Stimulated activated CD8-positive, alpha-beta memory T cell treated with anti-CD3 and anti-CD28 coated beads, Interleukin-12 subunit alpha, Interleukin-12 subunit beta, amount 100 ng/mL, for 1 hour (primary cell): ENCODE data around the gene RASL10B.

Source experiments
- DNase-seq: peaks from one replicate; pipeline ENCODE4 v3.0.0-alpha.2; 2020; ENCODE audit warnings: low read depth

The RASL10B gene

GRCh38 chr17:35717475-35717874, 14.0 kb upstream of the RASL10B start:
- no peak for DNase-seq

DNA sequence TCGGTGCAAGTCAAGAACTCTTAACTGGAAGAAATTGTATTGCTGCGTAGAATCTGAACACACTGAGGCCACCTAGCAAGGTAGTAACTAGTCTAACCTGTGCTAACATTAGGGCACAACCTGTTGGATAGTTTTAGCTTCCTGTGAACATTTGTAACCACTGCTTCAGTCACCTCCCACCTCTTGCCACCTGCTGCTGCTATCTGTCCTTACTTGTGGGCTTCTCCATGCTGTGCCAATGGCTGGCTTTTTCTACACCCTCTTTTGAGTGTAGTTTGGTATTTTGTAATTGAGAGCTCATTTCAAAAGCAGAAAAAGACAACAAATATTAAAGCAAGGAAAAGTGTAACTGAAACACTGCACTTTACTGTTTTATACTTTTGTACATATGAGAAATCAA, 7.7 kb upstream of the RASL10B start:
- no peak for DNase-seq

DNA sequence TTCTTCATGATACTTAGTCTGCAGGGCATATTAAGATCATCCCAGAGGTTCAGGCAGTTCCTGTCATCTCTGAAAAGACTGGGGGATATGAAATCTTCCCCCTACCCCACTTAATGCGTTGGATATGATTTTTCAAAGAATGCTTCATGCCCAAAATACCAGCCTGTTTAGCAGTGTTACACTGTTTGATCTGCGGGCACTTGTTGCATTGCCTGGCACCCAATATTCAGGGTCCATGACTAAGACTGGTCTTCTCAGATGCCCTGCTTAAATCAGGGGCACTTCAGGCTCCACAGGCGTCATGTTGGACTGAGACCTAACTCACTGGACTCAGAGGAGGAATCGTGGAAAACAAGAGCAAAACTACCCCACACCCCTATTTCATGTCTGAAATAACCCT, 6.4 kb upstream of the RASL10B start:
- no peak for DNase-seq

DNA sequence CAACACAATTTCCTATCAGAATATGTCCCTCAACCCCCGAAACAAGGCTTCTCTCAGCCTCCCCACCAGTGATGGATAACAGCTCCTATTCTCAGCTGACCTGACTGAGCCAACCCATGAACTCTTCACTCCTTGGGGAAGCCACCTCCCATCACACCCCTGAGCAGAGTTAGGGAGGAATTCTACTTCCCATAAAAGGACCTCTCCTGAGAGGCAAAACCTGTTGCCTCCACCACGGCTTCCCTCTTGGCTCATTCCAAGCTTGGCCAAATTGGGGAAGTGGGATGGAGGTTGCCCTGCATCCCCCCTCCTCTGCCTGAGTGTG, 5.7 kb upstream of the RASL10B start:
- DNase-seq, result no peak

GRCh38 chr17:35726127-35726952, 5.1 kb upstream of the RASL10B start:
- DNase-seq, result no peak

DNA sequence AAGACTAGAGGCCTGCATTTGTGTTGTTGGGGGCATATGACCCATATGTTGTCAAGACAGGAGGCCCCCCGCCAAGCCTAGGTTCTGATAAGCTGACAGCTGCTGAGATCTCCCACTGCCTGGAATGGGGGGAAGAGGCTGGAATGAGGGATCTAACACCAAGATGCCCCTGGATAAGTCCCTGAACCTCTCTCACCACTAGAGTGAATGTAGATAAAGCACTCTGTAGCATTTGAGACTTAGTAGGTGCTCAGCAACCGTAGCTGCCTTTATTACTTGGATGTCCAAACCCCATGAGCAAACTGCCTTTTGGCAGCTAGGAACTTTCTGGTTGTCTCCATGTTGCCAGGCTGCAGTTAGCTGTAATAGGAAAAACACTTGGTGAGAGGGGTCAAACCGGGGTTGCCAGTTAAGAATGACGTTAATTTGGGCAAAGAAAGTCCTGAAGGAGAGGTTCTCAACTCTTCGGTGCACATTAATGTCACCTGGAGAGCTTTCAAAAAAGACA, 4.4 kb upstream of the RASL10B start:
- no peak for DNase-seq

DNA sequence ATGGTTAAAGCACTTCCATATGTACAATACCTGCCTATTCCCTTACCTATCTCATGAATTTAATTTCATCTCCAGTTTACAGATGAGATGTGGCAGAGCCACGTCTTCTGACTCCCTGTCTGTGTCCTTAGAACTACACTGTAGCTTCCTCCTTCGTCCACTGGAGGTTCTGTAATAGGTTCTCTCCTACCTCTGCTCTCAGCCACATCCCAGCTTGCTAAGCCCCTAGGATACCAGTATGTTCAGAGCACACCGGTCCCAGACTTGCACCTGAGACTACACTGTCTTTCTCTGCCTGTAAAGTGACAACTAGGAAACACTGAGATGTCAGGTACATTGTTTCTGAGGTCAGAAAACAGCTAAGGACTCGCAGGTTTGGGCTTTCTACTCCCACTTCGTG, 3.8 kb upstream of the RASL10B start:
- DNase-seq, result no peak

DNA sequence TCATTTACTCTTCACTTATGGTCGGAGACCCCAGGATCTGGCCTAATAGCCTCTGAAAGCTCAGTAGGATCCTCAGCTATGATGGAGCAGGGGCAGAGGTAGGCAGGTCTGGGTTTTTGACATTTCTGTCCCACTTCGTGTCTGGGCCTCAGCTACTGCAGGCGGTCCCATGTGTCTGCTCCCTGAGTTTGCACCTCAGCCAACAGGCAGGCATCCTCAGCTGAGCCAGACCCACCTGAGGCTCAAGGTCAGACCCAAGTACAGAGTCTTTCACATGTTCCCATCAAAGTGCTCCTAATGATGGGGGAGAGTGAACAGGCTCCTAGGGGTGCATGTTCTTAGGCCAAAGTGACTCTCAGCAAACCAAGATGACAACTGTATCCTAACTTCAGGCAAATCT, 2.9 kb upstream of the RASL10B start:
- no peak for DNase-seq

GRCh38 chr17:35729405-35729833, 2.0 kb upstream of the RASL10B start:
- DNase-seq, result no peak

DNA sequence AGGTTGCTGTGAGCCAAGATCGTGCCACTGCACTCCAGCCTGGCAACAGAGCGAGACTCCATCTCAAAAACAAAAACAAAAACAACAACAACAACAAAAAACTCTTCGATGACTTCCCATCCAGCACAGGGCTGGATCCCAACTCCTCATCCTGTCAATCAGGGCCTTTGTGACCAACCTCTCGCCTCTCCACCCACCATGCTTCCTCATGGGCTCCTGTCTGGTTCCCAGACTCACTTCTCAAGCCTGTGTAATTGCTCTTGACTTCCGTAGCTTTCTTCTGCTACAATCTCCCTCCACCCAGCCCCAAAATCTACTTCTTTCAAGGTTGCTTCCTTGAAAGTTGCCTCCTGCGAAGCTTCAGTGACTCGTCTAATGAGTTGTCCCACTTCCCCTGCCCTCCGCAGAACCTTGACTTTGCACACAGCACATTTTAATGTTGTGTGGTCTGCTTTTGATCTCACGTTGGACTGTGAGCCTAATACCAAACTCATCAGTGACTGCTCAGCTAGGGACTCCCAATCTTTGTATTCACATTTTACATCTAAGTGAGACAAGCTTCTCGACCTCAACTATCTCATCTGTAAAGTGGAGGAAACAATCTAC, 936 bp upstream of the RASL10B start:
- DNase-seq, result no peak

GRCh38 chr17:35731917-35732805, 722 bp downstream of the RASL10B start:
- no peak for DNase-seq

DNA sequence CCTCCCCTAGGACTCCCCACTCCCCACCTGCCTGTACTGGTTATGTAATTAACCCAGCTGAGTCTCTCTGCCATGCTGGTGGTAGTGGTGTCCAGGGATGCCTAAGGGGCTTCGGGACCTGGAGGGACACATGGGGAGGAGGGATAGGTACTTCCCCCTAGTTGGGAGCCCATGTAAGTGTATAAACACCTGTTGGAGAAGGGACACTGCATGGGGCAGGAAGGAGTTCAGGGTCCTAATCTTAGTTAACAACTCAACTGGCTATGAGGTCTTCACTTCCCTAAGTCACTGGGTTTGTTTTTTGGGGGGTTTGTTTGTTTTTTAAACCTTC, 1.3 kb downstream of the RASL10B start:
- no peak for DNase-seq

DNA sequence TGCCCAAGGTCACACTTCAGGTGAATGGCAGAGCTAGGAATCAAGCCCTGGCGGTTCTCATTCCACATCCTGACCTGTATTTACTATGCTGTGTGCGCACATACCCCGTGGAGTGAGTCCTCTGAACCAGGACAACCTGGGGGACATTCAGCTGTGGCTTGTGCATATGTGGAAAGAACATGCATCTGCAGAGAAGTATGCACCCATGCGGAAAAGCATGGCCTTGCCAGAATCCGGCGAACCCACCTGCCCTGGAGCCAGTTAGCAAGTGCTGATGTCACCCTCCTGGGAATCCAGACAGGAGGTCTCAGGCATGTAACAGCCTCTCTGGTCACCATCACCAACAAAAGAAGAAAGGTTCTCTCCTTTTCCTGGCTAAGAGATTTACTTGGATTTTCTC, 1.9 kb downstream of the RASL10B start:
- no peak for DNase-seq

GRCh38 chr17:35734396-35734795, 3.0 kb downstream of the RASL10B start:
- DNase-seq, result no peak

GRCh38 chr17:35735036-35735805, 3.8 kb downstream of the RASL10B start:
- DNase-seq, result no peak

- DNase-seq, result no peak
Measured at GRCh38 chr17:35736236-35736635, 4.8 kb downstream of the RASL10B start.

- no peak for DNase-seq
Measured at GRCh38 chr17:35738519-35739133, 7.2 kb downstream of the RASL10B start.

- DNase-seq, result no peak
Measured at GRCh38 chr17:35740216-35740615, 8.8 kb downstream of the RASL10B start.

DNA sequence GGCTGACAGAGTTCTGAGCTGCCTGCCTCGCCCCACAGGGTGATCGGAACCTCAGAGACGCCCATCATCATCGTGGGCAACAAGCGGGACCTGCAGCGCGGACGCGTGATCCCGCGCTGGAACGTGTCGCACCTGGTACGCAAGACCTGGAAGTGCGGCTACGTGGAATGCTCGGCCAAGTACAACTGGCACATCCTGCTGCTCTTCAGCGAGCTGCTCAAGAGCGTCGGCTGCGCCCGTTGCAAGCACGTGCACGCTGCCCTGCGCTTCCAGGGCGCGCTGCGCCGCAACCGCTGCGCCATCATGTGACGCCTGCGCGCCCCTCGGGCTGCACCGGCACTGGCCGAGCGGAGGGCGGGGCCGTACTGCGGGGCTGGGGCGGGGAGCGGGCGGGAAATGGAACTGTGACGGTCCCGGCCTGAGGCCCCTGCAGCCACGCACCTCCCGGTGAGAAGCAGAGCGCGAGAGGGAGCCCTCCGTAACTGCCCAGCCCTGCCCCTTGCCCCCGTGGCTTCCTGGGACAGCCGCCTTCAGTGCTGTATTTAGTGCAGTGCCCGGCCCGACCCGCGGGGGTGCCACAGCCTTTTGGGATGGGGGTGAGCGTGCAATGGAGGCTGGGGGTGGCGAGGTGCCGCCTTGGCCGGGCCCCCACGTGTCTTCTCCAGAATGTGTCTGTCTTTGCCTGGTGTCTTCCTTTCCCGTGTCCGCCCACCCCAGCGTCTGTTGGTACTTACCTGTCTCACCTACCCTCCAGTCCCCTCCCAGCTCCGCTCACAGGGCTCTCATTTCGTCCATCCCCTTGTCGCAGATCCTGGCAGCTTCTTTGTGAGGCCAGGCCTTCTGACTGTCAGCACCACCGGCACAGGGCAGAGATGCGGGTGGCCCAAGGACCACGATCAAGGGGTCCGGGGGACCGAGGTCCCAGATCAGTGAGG, 9.8 kb downstream of the RASL10B start:
- DNase-seq, result no peak

DNA sequence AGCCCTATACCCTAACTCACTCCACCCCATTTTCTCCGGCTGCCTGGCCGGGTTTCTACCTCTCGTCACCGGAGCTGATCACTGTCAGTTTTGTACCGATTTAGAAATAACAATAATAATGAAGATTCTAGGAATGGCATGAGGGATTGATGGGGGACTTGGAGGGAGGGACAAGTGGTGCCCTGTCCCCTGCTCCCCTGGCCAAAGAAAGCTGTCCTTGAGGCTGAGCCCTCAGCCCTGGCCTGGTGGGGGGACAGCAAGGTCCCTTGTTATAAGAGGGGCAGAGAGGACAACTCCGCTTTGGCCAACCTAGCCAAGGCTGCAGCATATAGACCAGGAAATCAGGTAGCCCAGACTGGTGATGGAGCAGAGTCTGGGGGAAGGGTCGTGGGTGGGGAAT, 11.1 kb downstream of the RASL10B start:
- DNase-seq, result no peak
